ENCODE data around the gene WFIKKN2. TPM values are rescaled to one million over a fixed set of nuclear protein-coding genes. Genes with fewer than 3 reads are reported as not detected.

The WFIKKN2 gene
- total RNA-seq, 1 donor from 2014 or later, result 0.52 TPM

DNA sequence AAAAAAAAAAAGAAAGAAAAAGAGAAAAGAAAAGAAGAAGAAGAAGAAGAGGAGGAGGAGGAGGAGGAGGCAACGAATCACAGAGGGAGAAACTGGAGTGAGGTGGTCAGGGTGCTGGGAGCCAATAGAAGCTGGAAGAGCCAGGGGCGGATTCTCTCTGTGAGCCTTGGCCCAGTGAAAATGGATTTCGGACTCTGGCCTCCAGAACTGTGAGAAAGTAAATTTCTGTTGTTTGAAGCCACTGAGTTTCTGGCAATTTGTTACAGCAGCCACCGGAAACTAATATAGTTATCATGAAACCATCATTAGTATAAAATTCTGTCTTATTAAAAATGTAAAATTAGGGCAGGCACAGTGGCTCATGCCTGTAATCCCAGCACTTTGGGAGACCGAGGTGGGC, 27.7 kb upstream of the WFIKKN2 start:
- no peaks in the 10 kb centered on the region for H3K36me3 ChIP-seq (ENCODE audit: control insufficient read depth in 3 of 3, insufficient read depth in 3 of 3, low read length in 3 of 3)
- no peak overlapping the region for H3K4me3 ChIP-seq (ENCODE audit: low read length in 3 of 3)
- no peaks in the 10 kb centered on the region for H3K27me3 ChIP-seq (ENCODE audit: control insufficient read depth in 3 of 3, insufficient read depth in 3 of 3, low read length in 3 of 3)
- H3K9ac ChIP-seq (ENCODE audit: low read depth in 1 of 3, low read length in 3 of 3), result no peak overlapping the region
- no peaks in the 10 kb centered on the region for H3K9me3 ChIP-seq (ENCODE audit: control insufficient read depth in 3 of 3, low read length in 3 of 3)
- no peaks in the 10 kb centered on the region for H3K4me1 ChIP-seq (ENCODE audit: control insufficient read depth in 3 of 3, insufficient read depth in 3 of 3, low read length in 3 of 3)
- no peak overlapping the region for H3K27ac ChIP-seq (ENCODE audit: low read depth, low read length)

DNA sequence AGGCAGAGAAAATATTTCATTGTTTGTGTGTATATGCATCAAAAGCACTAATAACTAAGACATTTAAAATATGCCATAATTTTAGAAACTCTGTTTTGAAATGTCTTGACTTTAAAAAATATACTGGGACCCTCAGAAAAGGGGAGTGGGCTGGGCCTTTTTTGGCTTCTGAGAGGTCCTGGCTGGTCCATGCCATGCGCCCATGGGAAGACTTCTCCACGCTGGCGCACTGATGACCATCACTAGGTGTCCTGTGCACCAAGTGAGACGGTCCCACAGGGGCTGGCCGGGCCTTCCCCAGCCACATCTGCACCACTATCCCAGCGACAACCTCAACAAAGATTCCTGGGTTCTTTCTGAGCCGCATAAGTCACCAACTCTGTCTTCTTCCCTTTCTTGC, 27.0 kb upstream of the WFIKKN2 start:
- no peaks in the 10 kb centered on the region for H3K36me3 ChIP-seq (ENCODE audit: control insufficient read depth in 3 of 3, insufficient read depth in 3 of 3, low read length in 3 of 3)
- H3K27ac ChIP-seq (ENCODE audit: low read depth, low read length), result no peak overlapping the region
- no peak overlapping the region for H3K9ac ChIP-seq (ENCODE audit: low read depth in 1 of 3, low read length in 3 of 3)
- H3K27me3 ChIP-seq (ENCODE audit: control insufficient read depth in 3 of 3, insufficient read depth in 3 of 3, low read length in 3 of 3), result no peaks in the 10 kb centered on the region
- no peaks in the 10 kb centered on the region for H3K9me3 ChIP-seq (ENCODE audit: control insufficient read depth in 3 of 3, low read length in 3 of 3)
- no peak overlapping the region for H3K4me3 ChIP-seq (ENCODE audit: low read length in 3 of 3)
- H3K4me1 ChIP-seq (ENCODE audit: control insufficient read depth in 3 of 3, insufficient read depth in 3 of 3, low read length in 3 of 3), result no peaks in the 10 kb centered on the region

DNA sequence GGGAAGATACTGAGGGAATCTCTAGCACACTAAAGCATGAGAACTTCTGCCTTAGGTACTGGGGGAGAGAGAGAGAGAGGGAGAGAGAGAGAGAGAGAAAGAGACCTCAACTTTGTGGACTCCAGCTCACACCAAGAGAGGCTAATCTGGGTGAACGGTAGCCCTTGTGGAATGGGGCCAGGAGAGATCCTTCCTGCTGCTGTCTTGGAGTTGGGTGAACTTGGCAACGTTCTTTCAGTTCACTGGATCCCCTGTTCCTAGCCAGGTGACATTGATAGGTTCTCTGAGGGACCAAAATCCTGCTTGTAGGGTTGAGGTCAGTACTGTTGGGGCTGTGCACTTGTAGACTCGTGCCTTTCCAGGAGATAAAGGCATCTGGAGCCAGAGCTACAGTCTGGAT, 26.5 kb upstream of the WFIKKN2 start:
- H3K4me3 ChIP-seq (ENCODE audit: low read length in 3 of 3), result no peak overlapping the region
- H3K9ac ChIP-seq (ENCODE audit: low read depth in 1 of 3, low read length in 3 of 3), result no peak overlapping the region
- no peaks in the 10 kb centered on the region for H3K9me3 ChIP-seq (ENCODE audit: control insufficient read depth in 3 of 3, low read length in 3 of 3)
- no peak overlapping the region for H3K27ac ChIP-seq (ENCODE audit: low read depth, low read length)
- H3K4me1 ChIP-seq (ENCODE audit: control insufficient read depth in 3 of 3, insufficient read depth in 3 of 3, low read length in 3 of 3), result no peaks in the 10 kb centered on the region
- H3K36me3 ChIP-seq (ENCODE audit: control insufficient read depth in 3 of 3, insufficient read depth in 3 of 3, low read length in 3 of 3), result no peaks in the 10 kb centered on the region
- H3K27me3 ChIP-seq (ENCODE audit: control insufficient read depth in 3 of 3, insufficient read depth in 3 of 3, low read length in 3 of 3), result no peaks in the 10 kb centered on the region

DNA sequence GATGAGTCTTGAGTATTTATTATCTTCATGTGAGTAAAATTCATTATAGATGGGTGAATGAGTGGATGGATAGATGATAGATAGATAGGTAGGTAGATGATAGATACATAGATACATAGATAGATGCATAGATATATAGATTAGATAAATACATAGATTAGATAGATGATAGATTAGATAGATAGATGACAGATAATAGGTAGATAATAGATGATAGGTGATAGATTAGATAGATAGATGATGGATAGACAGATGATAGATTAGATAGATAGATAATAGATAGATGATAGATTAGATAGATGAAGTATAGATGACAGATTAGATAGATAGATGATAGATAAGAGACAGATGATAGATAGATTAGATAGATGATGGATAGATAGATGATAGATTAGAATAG, 21.8 kb upstream of the WFIKKN2 start:
- Histone ChIP-seq H3K27ac (ENCODE audit: low read depth, low read length) (no peak overlapping the region), H3K4me1 (ENCODE audit: control insufficient read depth in 3 of 3, insufficient read depth in 3 of 3, low read length in 3 of 3) (peaks cover 0 to 5% (median 0%) of the 10 kb centered on the region in 3 donors), H3K9ac (ENCODE audit: low read depth in 1 of 3, low read length in 3 of 3) (no peak overlapping the region), H3K27me3 (ENCODE audit: control insufficient read depth in 3 of 3, insufficient read depth in 3 of 3, low read length in 3 of 3) (no peaks in the 10 kb centered on the region), H3K4me3 (ENCODE audit: low read length in 3 of 3) (no peak overlapping the region), H3K36me3 (ENCODE audit: control insufficient read depth in 3 of 3, insufficient read depth in 3 of 3, low read length in 3 of 3) (no peaks in the 10 kb centered on the region), H3K9me3 (ENCODE audit: control insufficient read depth in 3 of 3, low read length in 3 of 3) (no peaks in the 10 kb centered on the region)

DNA sequence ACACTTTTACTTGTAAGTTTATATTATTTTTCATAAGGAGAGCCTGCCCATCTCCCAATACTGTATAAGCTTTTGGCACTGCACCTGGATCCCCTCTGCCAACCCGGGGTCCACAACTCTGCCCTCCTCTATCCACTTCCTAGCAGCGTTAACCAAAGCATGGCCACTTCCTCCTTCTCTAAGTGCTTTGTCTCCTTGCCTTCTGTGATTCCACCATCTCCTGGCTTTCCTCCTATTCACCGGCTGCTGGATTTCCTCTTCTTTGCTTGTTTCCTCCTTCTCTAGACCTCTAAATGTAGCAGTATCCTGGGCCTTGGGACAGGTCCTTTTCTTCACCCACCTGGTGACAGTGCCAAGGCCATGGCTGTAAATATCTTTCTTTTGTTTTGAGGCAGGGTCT, 20.0 kb upstream of the WFIKKN2 start:
- Histone ChIP-seq H3K9me3 (ENCODE audit: control insufficient read depth in 3 of 3, low read length in 3 of 3) (no peaks in the 10 kb centered on the region), H3K4me1 (ENCODE audit: control insufficient read depth in 3 of 3, insufficient read depth in 3 of 3, low read length in 3 of 3) (peaks cover 0 to 6% (median 5%) of the 10 kb centered on the region in 3 donors), H3K4me3 (ENCODE audit: low read length in 3 of 3) (no peak overlapping the region), H3K36me3 (ENCODE audit: control insufficient read depth in 3 of 3, insufficient read depth in 3 of 3, low read length in 3 of 3) (no peaks in the 10 kb centered on the region), H3K27ac (ENCODE audit: low read depth, low read length) (no peak overlapping the region), H3K27me3 (ENCODE audit: control insufficient read depth in 3 of 3, insufficient read depth in 3 of 3, low read length in 3 of 3) (no peaks in the 10 kb centered on the region), H3K9ac (ENCODE audit: low read depth in 1 of 3, low read length in 3 of 3) (no peak overlapping the region)

DNA sequence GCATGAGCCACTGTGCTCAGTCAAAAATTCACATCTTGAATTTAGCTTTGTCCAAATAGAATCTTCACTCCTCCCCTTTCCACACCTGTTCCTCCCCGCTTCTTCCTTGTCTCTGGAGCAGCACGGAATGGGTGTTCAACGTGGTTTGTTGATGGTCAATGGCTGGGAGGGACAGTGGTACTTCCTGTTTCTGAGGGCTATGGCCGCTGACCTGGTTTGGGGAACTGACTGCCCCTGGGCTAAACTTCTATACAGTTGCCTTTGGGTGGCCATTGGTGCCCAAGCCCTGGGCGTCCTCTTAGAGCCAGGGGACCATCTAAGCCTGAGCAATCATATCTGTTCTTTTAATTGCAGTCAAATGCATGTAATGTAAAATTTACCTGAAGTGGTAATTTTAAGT, 19.1 kb upstream of the WFIKKN2 start:
- H3K9me3 ChIP-seq (ENCODE audit: control insufficient read depth in 3 of 3, low read length in 3 of 3), result no peaks in the 10 kb centered on the region
- no peaks in the 10 kb centered on the region for H3K36me3 ChIP-seq (ENCODE audit: control insufficient read depth in 3 of 3, insufficient read depth in 3 of 3, low read length in 3 of 3)
- no peaks in the 10 kb centered on the region for H3K27me3 ChIP-seq (ENCODE audit: control insufficient read depth in 3 of 3, insufficient read depth in 3 of 3, low read length in 3 of 3)
- H3K4me1 ChIP-seq (ENCODE audit: control insufficient read depth in 3 of 3, insufficient read depth in 3 of 3, low read length in 3 of 3), result peaks cover 2 to 12% (median 10%) of the 10 kb centered on the region in 3 donors
- no peak overlapping the region for H3K9ac ChIP-seq (ENCODE audit: low read depth in 1 of 3, low read length in 3 of 3)
- no peak overlapping the region for H3K4me3 ChIP-seq (ENCODE audit: low read length in 3 of 3)
- no peak overlapping the region for H3K27ac ChIP-seq (ENCODE audit: low read depth, low read length)

DNA sequence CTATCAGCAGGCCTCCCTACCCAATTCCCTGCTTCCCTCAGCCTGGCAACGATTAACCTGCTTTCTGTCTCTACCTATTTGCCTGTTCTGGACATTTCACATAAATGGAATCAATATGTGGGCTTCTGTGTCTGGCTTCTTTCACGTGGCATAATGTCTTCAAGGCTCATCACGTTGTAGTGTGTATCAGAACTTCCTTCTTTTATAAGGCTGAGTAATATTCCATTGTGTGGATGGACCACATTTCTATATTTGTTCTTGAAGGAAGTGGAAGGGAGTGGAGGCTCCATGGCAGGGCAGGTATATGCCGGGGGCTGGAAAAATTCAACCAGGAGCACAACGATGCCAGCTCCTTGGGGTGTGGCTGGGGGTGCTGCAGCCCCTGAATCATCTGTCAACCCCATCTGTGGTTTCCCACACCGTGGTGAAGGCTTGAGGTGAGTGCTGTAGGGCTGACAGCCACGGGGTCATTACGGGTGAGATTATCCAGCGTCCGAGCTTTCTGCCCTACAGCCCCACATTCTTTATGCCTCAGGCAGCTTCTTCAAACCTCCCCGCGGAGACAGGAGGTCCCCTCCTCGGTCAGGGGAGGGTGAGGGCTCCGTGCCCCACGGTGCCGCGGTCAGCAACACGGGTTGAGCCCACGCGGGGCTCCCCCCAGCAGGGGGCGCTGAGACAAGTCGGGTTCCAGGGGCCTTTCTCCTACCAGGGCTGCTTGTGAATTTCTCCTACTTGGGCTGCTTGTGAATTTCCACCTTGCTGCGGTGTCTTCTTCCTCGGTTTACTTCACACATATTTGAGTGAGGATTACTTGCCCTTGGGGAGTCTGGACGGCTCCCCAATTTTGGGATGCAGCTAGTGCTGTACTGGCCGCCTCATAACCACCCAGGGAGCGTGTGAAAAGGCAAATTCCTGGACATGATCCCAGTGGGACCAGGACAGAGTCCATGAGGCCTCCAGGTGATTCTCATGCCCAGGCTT, 18.3 kb upstream of the WFIKKN2 start:
- H3K4me3 ChIP-seq (ENCODE audit: low read length in 3 of 3), result peak overlapping the region in 2 of 3 donors; percentile 15 to 52
- no peak overlapping the region for H3K27ac ChIP-seq (ENCODE audit: low read depth, low read length)
- H3K4me1 ChIP-seq (ENCODE audit: control insufficient read depth in 3 of 3, insufficient read depth in 3 of 3, low read length in 3 of 3), result peaks cover 2 to 12% (median 10%) of the 10 kb centered on the region in 3 donors
- no peaks in the 10 kb centered on the region for H3K36me3 ChIP-seq (ENCODE audit: control insufficient read depth in 3 of 3, insufficient read depth in 3 of 3, low read length in 3 of 3)
- H3K9ac ChIP-seq (ENCODE audit: low read depth in 1 of 3, low read length in 3 of 3), result peak overlapping the region; percentile 24 to 62 (median 43)
- no peaks in the 10 kb centered on the region for H3K27me3 ChIP-seq (ENCODE audit: control insufficient read depth in 3 of 3, insufficient read depth in 3 of 3, low read length in 3 of 3)
- H3K9me3 ChIP-seq (ENCODE audit: control insufficient read depth in 3 of 3, low read length in 3 of 3), result no peaks in the 10 kb centered on the region

DNA sequence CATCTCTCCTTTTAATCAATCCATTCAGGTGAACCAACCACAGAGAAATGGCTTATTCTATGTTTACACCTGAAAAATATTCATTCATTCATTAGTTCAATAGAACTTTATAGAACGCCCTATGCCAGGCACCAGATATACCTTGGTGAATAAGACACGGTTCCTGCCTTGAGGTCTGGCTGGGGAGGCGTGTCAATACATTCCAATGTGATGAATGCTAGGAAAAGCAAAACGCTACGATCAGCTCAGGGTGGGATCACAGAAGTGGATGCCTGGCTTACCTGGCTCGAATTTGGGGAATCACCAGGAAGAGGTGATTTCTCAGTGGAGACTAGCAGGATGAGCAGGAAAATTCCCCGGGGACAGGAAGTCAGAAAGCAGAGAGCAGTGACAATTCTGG, 17.5 kb upstream of the WFIKKN2 start:
- no peak overlapping the region for H3K27ac ChIP-seq (ENCODE audit: low read depth, low read length)
- no peaks in the 10 kb centered on the region for H3K36me3 ChIP-seq (ENCODE audit: control insufficient read depth in 3 of 3, insufficient read depth in 3 of 3, low read length in 3 of 3)

DNA sequence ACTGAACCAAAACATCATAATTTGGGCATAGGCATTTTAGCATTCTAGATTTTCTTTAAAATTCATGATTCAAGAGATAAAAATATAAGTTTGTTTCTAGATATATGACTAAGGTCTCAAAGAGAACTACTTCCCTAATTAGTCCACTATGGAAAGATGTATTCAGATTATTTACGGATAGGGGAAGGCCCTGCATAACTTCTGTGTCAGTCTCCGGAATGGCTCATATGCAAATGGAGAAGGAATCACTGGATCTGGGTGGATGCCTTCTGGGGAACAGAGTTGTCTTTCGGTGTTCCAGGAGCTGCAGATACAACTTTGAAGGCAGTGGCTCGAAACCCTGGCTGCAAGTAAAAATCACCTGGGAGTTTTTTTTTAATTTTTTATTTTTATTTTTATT, 17.1 kb upstream of the WFIKKN2 start:
- H3K36me3 ChIP-seq (ENCODE audit: control insufficient read depth in 3 of 3, insufficient read depth in 3 of 3, low read length in 3 of 3), result no peaks in the 10 kb centered on the region
- H3K4me1 ChIP-seq (ENCODE audit: control insufficient read depth in 3 of 3, insufficient read depth in 3 of 3, low read length in 3 of 3), result peaks cover 2 to 12% (median 10%) of the 10 kb centered on the region in 3 donors
- no peak overlapping the region for H3K27ac ChIP-seq (ENCODE audit: low read depth, low read length)
- H3K27me3 ChIP-seq (ENCODE audit: control insufficient read depth in 3 of 3, insufficient read depth in 3 of 3, low read length in 3 of 3), result no peaks in the 10 kb centered on the region
- H3K9ac ChIP-seq (ENCODE audit: low read depth in 1 of 3, low read length in 3 of 3), result no peak overlapping the region
- no peaks in the 10 kb centered on the region for H3K9me3 ChIP-seq (ENCODE audit: control insufficient read depth in 3 of 3, low read length in 3 of 3)
- no peak overlapping the region for H3K4me3 ChIP-seq (ENCODE audit: low read length in 3 of 3)

More for the DNA sequence above, 17.5 kb upstream of the WFIKKN2 start:
- Histone ChIP-seq H3K9ac (ENCODE audit: low read depth in 1 of 3, low read length in 3 of 3) (no peak overlapping the region), H3K27me3 (ENCODE audit: control insufficient read depth in 3 of 3, insufficient read depth in 3 of 3, low read length in 3 of 3) (no peaks in the 10 kb centered on the region), H3K4me3 (ENCODE audit: low read length in 3 of 3) (no peak overlapping the region), H3K4me1 (ENCODE audit: control insufficient read depth in 3 of 3, insufficient read depth in 3 of 3, low read length in 3 of 3) (peaks cover 2 to 12% (median 10%) of the 10 kb centered on the region in 3 donors), H3K9me3 (ENCODE audit: control insufficient read depth in 3 of 3, low read length in 3 of 3) (no peaks in the 10 kb centered on the region)

DNA sequence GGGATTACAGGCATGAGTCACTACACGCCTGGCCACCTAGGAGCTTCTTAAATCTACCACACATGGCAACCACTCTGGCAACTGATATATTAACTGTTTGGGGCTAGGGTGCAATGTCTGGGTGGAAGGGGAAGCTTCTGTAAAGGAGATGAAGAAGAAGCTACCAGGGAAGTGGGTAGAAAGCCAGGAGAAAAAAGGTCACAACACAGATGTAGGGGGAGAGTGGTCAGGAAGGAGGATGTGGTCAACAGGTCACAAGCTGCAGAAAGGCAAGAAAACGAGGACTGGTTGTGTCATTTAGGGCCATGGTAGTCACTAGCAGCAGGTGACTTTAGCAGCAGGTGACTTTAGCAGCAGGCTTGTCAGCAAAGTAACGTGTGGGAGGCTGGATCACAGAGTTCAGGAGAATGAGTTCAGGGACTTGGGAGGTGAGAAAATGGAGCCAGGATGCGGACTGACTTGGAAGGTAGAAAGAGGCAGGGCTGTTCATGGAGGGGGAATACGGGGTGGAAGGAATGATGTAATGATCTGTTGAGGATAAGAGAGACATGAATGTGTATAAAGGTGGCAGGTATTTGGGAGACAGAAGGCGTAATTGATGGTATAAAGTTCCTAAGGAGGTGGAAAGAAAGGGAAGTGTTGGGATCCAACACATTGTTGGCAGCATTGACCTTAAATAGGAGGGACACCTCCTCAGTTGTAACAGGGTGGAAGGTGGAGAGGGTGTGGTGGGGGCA, 16.3 kb upstream of the WFIKKN2 start:
- Histone ChIP-seq H3K9ac (ENCODE audit: low read depth in 1 of 3, low read length in 3 of 3) (no peak overlapping the region), H3K4me3 (ENCODE audit: low read length in 3 of 3) (no peak overlapping the region), H3K27me3 (ENCODE audit: control insufficient read depth in 3 of 3, insufficient read depth in 3 of 3, low read length in 3 of 3) (no peaks in the 10 kb centered on the region), H3K9me3 (ENCODE audit: control insufficient read depth in 3 of 3, low read length in 3 of 3) (no peaks in the 10 kb centered on the region), H3K4me1 (ENCODE audit: control insufficient read depth in 3 of 3, insufficient read depth in 3 of 3, low read length in 3 of 3) (peaks cover 2 to 12% (median 10%) of the 10 kb centered on the region in 3 donors), H3K36me3 (ENCODE audit: control insufficient read depth in 3 of 3, insufficient read depth in 3 of 3, low read length in 3 of 3) (no peaks in the 10 kb centered on the region), H3K27ac (ENCODE audit: low read depth, low read length) (no peak overlapping the region)
